SKM-1 treated with dmso at 0.1 percent for 144 hours (cell line): Measurements from ENCODE around the gene ARHGEF3.
A peak's percentile ranks its signal among the peaks of the same experiment; 100 is the strongest.

ENCODE experiments used
- DNase-seq: peaks from one replicate; lab custom pipeline; 2025; ENCODE audit not compliant: unreplicated experiment; lab: John Stamatoyannopoulos, UW

ARHGEF3 gene

GRCh38 chr3:56823421-56823926, 21.7 kb upstream of the ARHGEF3 start:
- DNase-seq: no peak

GRCh38 chr3:56822501-56822900, 20.8 kb upstream of the ARHGEF3 start:
- DNase-seq: no peak

GRCh38 chr3:56819016-56819809, 17.5 kb upstream of the ARHGEF3 start:
- no peak for DNase-seq

- no peak for DNase-seq
These were observed 16.6 kb upstream of the ARHGEF3 start for GRCh38 chr3:56818156-56818985.

GRCh38 chr3:56817646-56818045, 15.9 kb upstream of the ARHGEF3 start:
- no peak for DNase-seq

- DNase-seq: no peak
These were observed 14.3 kb upstream of the ARHGEF3 start for GRCh38 chr3:56816061-56816460.

GRCh38 chr3:56815589-56815988, 13.8 kb upstream of the ARHGEF3 start:
- DNase-seq: no peak

- DNase-seq: no peak
These were observed 11.9 kb upstream of the ARHGEF3 start for GRCh38 chr3:56813653-56813960.

- no peak for DNase-seq
These were observed 11.3 kb upstream of the ARHGEF3 start for GRCh38 chr3:56812754-56813652.

- DNase-seq: no peak
These were observed 9.9 kb upstream of the ARHGEF3 start for GRCh38 chr3:56811546-56812202.

- no peak for DNase-seq
These were observed 9.1 kb upstream of the ARHGEF3 start for GRCh38 chr3:56810577-56811545.

GRCh38 chr3:56806407-56806806, 4.7 kb upstream of the ARHGEF3 start:
- no peak for DNase-seq

GRCh38 chr3:56802790-56803189, 1.0 kb upstream of the ARHGEF3 start:
- no peak for DNase-seq

- DNase-seq: no peak
These were observed 613 bp upstream of the ARHGEF3 start for GRCh38 chr3:56802378-56802745.

- no peak for DNase-seq
These were observed 702 bp downstream of the ARHGEF3 start for GRCh38 chr3:56800832-56801661.

- no peak for DNase-seq
These were observed 1.5 kb downstream of the ARHGEF3 start for GRCh38 chr3:56800130-56800831.

GRCh38 chr3:56799251-56799882, 2.4 kb downstream of the ARHGEF3 start:
- peak; percentile 55 for DNase-seq

GRCh38 chr3:56796996-56797395, 4.8 kb downstream of the ARHGEF3 start:
- no peak for DNase-seq
